Measurements from ENCODE around the gene UFSP1.

The UFSP1 gene

GRCh38 chr7:100894860-100895700 is 5.6 kb upstream of the UFSP1 start:
- peak; percentile 56 for DNase-seq

- no peak for DNase-seq
These were observed 4.6 kb upstream of the UFSP1 start for GRCh38 chr7:100893910-100894721.

- no peak for DNase-seq
These were observed 3.9 kb upstream of the UFSP1 start for GRCh38 chr7:100893318-100893895.

GRCh38 chr7:100892364-100893317 is 3.1 kb upstream of the UFSP1 start:
- no peak for DNase-seq

GRCh38 chr7:100891568-100892247 is 2.2 kb upstream of the UFSP1 start:
- DNase-seq = no peak

GRCh38 chr7:100890653-100891567 is 1.4 kb upstream of the UFSP1 start:
- no peak for DNase-seq

DNA sequence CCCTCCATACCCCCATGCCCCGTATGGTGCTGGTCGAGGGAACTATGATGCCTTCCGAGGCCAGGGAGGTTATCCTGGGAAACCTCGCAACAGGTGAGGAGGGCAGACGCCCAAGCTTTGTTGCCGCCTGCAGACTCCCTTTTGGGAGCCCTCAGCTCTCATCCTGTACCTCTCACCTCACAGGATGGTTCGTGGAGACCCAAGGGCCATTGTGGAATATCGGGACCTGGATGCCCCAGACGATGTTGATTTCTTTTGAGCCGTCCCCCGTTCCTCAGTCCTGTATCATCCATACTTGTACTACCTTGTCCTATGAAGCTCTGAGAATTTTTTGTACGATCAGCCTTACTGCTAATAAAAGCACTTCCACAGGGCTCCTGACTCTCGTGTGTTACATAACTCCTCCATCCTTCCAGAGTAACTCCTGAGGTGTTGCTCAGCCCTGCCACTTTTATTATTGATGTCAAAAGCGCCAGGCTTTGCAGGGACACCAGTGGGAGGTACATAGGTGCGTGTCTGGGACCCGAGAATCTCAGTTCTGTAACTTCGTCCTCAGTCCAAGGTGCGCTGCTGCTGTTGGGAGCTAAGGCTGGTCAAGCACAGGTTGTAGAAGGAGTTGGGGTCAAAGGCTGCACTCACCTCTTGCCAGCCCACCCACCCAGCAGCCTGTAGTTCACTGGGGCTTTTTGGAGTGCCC is 1.1 kb downstream of the UFSP1 start:
- DNase-seq = no peak

- DNase-seq = no peak
These were observed 1.8 kb downstream of the UFSP1 start for GRCh38 chr7:100887516-100888290.

GRCh38 chr7:100886936-100887515 is 2.5 kb downstream of the UFSP1 start:
- no peak for DNase-seq

- DNase-seq = no peak
These were observed 3.2 kb downstream of the UFSP1 start for GRCh38 chr7:100886142-100886935.

DNA sequence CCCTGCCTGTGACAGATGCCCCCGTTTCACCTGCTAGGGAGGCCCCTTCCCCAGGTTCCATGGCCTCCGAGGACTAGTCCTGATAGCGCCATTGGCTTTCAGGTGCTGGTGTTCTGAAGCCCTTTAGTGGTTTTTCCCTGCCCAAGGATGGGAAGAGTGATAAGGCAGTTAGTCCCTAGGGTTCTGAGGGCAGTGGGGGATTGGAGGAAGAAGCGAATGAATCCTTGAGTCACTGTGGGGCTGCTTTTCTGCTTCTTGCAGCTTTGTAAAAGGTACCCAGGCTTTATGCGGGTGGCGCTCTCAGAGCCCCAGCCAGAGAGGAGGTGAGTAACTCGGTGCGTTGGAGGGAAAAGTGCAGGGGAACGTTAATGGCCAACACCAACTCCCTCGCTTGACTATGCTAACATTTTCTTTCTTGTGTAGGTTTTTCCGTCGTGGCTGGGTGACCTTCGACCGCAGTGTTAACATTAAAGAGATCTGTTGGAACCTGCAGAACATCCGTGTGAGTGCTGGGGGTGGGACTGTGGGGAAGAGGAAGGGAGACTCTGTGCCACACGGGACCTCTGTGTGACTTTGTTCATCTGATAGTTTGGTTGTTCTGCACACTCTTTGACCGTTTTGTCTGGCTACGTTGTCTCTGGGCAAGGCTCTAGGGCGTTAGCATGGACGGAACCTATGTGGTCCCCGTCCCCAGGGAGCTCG is 3.9 kb downstream of the UFSP1 start:
- no peak for DNase-seq

- DNase-seq = no peak
These were observed 4.6 kb downstream of the UFSP1 start for GRCh38 chr7:100884736-100885439.

DNA sequence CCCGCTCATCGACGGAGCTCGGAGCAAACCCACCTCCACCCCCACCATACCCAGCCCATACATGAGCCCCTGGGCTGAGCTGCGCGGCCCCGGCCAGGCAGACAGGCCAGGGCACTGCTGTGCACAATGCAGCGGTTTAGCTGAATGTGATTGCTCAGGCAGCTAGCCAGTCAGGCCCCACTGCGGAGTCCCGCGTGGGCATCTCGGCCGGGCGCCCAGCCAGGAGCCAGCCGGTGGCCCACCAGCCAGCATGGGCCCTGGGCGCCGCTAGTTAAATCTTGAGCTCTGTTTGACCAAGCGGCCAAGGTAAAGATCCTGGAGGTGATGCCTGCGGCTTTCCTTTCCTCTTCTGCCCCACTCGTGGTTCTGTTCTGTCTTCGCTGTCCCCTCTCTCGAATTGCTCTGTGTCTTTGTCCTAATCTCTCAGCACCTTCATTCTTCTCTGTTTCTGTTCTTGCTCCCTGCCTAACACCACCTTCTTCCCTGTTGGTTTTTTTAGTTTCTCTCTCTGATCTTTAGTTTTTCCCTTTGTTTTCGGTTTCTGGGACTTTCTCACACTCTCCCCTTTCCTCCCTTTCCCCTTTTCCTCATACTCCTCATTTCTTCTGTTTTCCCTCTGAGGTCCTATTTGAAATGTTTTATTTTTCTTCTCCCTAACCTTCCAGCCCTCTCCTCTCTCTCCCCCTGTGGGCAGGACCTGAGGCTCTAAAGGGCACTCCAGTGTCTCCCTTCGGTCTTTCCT is 6.6 kb downstream of the UFSP1 start:
- no peak for DNase-seq

DNA sequence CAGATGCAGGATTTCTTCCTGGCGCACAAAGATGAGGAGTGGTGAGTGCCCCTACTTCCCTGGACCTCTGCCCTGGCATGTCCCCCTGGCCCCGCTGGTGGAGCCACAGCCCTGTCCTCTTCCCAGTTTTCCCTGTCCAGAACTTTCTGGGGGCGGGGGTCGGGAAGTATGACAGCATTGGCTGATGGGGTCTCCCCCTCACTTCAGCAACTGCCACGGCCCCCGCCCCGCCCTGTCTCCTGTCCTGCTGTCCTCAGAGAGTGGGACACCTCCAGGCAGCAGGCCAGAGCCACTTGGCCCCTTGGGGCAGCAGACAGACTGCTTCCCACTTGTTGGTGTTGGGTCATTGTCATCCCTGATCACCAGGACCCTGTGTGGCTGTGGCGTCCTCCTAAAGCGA is 7.3 kb downstream of the UFSP1 start:
- DNase-seq = no peak

DNA sequence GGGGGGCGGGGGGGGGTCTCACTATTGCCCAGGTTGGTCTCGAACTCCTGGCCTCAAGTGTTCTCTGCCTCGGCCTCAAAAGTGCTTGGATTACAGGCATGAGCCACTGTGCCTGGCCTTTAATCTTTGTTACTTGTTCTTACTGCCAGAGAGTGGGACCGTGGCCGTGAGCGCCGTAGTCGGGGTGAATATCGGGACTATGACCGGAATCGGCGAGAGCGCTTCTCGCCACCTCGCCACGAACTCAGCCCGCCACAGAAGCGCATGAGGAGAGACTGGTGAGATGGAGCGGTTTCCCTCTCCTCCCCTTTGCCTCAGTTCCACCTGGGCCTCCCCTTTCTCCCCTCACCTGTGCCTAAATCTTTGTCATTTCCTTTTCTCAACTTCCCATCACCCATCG is 8.4 kb downstream of the UFSP1 start:
- no peak for DNase-seq

- DNase-seq = no peak
These were observed 8.9 kb downstream of the UFSP1 start for GRCh38 chr7:100880645-100881044.

All from NCI-H2171 (cell line).